HepG2 (cell line): ENCODE results near the gene LYSMD1. TPM values are rescaled to one million over a fixed set of nuclear protein-coding genes. Genes with fewer than 3 reads are reported as not detected.

Source experiments
- CREB3 ChIP-seq: sonication (generic); formaldehyde crosslinking; IDR thresholded peaks from 2 replicates; pipeline ENCODE4 v1.5.0; 2020; ENCODE audit warnings: missing genetic modification reagents
- EZH2 ChIP-seq: conservative IDR thresholded peaks from 2 replicates; pipeline ENCODE4 v1.6.1; 2012; ENCODE audit warnings: mild to moderate bottlenecking, low read depth, low read length, moderate library complexity
- FOXO1 ChIP-seq: sonication (generic); formaldehyde crosslinking; IDR thresholded peaks from 2 replicates; pipeline ENCODE4 v1.4.0; 2020; ENCODE audit warnings: missing genetic modification reagents
- MTERF4 ChIP-seq: sonication (generic); formaldehyde crosslinking; IDR thresholded peaks from 2 replicates; pipeline ENCODE4 v1.8.0; 2023; ENCODE audit warnings: mild to moderate bottlenecking, missing genetic modification reagents
- NR1H2 ChIP-seq: sonication (generic); formaldehyde crosslinking; IDR thresholded peaks from 2 replicates; pipeline ENCODE4 v1.8.1; 2022; ENCODE audit warnings: low read depth, missing genetic modification reagents, borderline replicate concordance
- PCBP2 ChIP-seq: fragments of 200-400 bp; formaldehyde crosslinking; optimal IDR thresholded peaks from 2 replicates; pipeline ENCODE3; 2018; ENCODE audit warnings: low read length, low read depth; ENCODE audit not compliant: poor library complexity, severe bottlenecking
- PHB2 ChIP-seq: fragments of 450-650 bp; IDR thresholded peaks from 2 replicates; pipeline ENCODE4 v1.6.1; 2018; ENCODE audit not compliant: partially characterized antibody
- PRDM15 ChIP-seq: sonication (generic); formaldehyde crosslinking; IDR thresholded peaks from 2 replicates; pipeline ENCODE4 v1.4.0; 2020; ENCODE audit warnings: missing genetic modification reagents
- RXRB ChIP-seq: IDR thresholded peaks from 2 replicates; pipeline ENCODE4 v1.6.1; 2016; ENCODE audit warnings: borderline replicate concordance, missing genetic modification reagents, missing compliant biosample characterization
- SIN3A ChIP-seq: IDR thresholded peaks from 2 replicates; pipeline ENCODE4 v1.6.1; 2011; ENCODE audit warnings: low read depth, mild to moderate bottlenecking, control low read depth, low read length, borderline replicate concordance
- SMC3 ChIP-seq: IDR thresholded peaks from 2 replicates; pipeline ENCODE4 v1.6.1; 2011; ENCODE audit warnings: low read length, improper control_type of control experiment
- SNAPC4 ChIP-seq: sonication (generic); formaldehyde crosslinking; IDR thresholded peaks from 2 replicates; pipeline ENCODE4 v1.4.0; 2020; ENCODE audit warnings: mild to moderate bottlenecking, missing genetic modification reagents
- ZFP36L2 ChIP-seq: sonication (generic); formaldehyde crosslinking; IDR thresholded peaks from 2 replicates; pipeline ENCODE4 v1.4.0; 2020; ENCODE audit warnings: missing genetic modification reagents
- ZFP37 ChIP-seq: sonication (generic); formaldehyde crosslinking; IDR thresholded peaks from 2 replicates; pipeline ENCODE4 v1.4.0; 2020; ENCODE audit warnings: missing genetic modification reagents, borderline replicate concordance
- ZNF12 ChIP-seq: sonication (generic); formaldehyde crosslinking; IDR thresholded peaks from 2 replicates; pipeline ENCODE4 v1.5.0; 2020; ENCODE audit warnings: missing genetic modification reagents
- ZNF674 ChIP-seq: sonication (generic); formaldehyde crosslinking; IDR thresholded peaks from 2 replicates; pipeline ENCODE4 v1.5.0; 2020; ENCODE audit warnings: low read depth, mild to moderate bottlenecking, missing genetic modification reagents
- ZNF800 ChIP-seq: sonication (generic); formaldehyde crosslinking; IDR thresholded peaks from 2 replicates; pipeline ENCODE4 v1.4.0; 2020; ENCODE audit warnings: missing genetic modification reagents
- polyA plus RNA-seq, 8 experiments: library from polyadenylated mRNA; depleted of rRNA in 3 of 8; stranded (reverse) in 7 of 8; unstranded in 1 of 8; fragments of >200 nt; fragmentation: Illumina TruSeq in 4 of 8; extraction: Trizol in 4 of 8; gene quantifications; 2 replicates each; pipeline versions ENCODE4 v1.2.1 to v1.2.3, GENCODE V29; 2011 to 2016; ENCODE audit warnings: low read depth in 4 of 8, missing spikeins in 1 of 8, mixed read lengths in 1 of 8; ENCODE audit not compliant: insufficient read depth in 1 of 8
- total RNA-seq, 5 experiments: library from RNA; depleted of rRNA; stranded (reverse); fragments of >200 nt; fragmentation: Illumina TruSeq; extraction: Trizol; gene quantifications; 2 replicates each; pipeline ENCODE4 v1.2.3, GENCODE V29; 2016; ENCODE audit warnings: low read depth in 1 of 5

The LYSMD1 gene
- total and polyA plus RNA-seq, 2 of the 13 experiments (the other 11 are each of a cell fraction or from before 2014, with no cell fraction given), result 3.8 to 4.8 TPM

- TF ChIP-seq SNAPC4 (no peak), ZFP36L2 (CRISPR knock-in tag) (no peak), FOXO1 (CRISPR knock-in tag) (no peak), NR1H2 (no peak), PHB2 (no peak), ZNF800 (CRISPR knock-in tag) (no peak), SIN3A (0 out of 2 replicates have a peak, but pooled peaks have one; percentile 28), CREB3 (CRISPR knock-in tag) (no peak), SMC3 (peak; percentile 17; the same call in 1 of the 2 replicates), PRDM15 (CRISPR knock-in tag) (0 out of 2 replicates have a peak, but pooled peaks have one; percentile 19), ZNF12 (CRISPR knock-in tag) (no peak), ZFP37 (CRISPR knock-in tag) (no peak), MTERF4 (CRISPR knock-in tag) (no peak), EZH2 (no peak), PCBP2 (no peak), RXRB (no peak; the same call in 1 of the 2 replicates), ZNF674 (CRISPR knock-in tag) (0 out of 2 replicates have a peak, but pooled peaks have one; percentile 19)
Measured at GRCh38 chr1:151196292-151196800, 30.6 kb upstream of the LYSMD1 start (continued).
